Mesangial cell (primary cell): ENCODE measurements around the gene CRYBA2. TPM values are rescaled to one million over a fixed set of nuclear protein-coding genes. Genes with fewer than 3 reads are reported as not detected.

Experiments used
- total RNA-seq: library from RNA; depleted of rRNA; stranded (reverse); fragments of >200 nt; gene quantifications from 2 replicates; pipeline ENCODE4 v1.2.3, GENCODE V29; 2015

CRYBA2 gene, protein sequence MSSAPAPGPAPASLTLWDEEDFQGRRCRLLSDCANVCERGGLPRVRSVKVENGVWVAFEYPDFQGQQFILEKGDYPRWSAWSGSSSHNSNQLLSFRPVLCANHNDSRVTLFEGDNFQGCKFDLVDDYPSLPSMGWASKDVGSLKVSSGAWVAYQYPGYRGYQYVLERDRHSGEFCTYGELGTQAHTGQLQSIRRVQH
- total RNA-seq, result not detected in 2 replicates

DNA sequence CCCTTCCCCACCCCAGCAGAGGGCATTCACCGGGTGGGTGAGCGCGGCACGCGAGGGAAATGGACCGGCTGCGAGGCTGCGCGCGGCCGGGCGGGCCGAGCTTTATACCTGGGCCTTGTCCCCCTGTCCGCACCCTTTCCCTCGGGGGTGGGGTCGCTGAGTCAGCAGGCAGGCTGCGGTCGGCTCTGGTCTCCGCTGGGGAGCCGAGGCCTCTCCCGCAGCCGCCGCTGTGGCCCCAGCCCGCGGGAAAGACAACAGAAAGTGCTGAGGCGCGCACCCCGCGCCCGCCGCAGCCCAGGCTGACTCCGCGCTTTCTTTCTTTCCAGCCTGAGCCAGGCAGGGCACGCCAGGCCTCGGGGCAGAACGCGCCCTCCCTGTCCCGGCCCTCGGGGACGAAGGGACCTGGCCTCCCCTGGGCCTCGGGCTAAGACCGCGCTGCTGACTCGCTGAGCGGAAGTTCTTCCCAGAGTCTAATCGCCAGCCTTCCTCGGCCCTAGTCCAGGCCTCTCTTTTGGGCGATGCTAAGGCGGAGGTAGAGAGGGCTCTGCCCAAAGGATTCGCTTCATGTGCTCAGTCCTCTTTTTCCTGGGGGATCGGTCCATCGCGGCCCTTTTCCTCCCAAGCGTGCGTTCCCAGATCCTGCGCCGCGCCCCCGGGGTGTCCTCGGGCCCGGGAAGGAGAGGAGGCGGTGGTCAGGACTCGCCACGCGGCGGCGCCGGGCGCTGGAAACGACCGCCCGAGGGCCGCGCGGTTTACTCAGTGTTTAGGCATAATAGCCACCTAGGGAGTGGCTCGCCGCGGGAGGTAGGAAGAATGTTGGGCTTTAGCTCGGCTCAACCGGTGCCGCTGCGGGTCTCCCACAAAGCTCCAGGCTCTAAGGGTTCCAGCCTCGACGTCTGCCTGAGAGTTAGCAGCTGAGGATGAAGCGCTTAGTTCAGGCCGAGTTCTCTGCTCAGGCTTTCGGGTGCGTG lies at the start of gene CRYBA2:
TSS of gene CRYBA2 (minus strand) at position 78 of the 971 bp plus-strand sequence. CDS start 246 bp downstream, outside the sequence.

DNA sequence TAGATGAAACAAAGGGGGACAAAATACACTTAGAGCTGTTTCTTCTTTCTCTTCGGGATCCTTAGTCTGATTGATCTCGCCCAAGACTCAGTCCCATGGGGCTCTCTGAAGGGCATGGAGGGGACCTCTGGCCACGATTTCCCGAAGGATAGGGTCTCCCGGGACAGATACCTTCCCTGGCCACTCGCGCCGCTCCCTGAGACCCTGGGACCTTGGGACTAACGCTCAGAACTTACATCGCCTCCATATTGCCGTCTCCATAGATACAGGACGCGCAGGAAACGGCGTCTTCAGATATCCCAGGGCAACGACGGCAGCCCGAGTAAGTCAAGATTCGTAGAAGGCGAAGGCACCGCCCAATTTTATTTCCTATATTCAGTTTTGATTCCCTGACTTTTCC lies 48.0 kb upstream of the CRYBA2 start, which contains the start of gene CFAP65:
TSS of gene CFAP65 (minus strand) at position 265 of the 400 bp plus-strand sequence. CDS start 2,468 bp downstream, outside the sequence.

DNA sequence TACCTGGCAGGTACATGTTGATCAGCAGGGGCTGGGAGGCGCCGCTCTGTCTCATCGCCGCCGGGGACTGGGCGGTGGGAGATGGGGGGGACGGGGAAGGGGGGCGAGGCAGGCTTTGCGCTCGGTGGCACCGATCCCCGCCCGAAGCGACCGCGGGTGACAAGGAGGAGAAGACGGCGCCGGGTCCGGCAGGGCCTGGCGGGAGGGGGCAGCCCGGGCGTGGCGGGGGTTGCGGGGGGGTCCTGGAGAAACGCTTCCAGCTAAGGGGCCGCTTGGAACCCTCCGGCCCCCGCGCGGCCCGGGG lies 8.2 kb downstream of the CRYBA2 start, which contains the start of gene FEV:
TSS of gene FEV (minus strand) at position 164 of the 304 bp plus-strand sequence. CDS start at position 55, 109 bp downstream.

DNA sequence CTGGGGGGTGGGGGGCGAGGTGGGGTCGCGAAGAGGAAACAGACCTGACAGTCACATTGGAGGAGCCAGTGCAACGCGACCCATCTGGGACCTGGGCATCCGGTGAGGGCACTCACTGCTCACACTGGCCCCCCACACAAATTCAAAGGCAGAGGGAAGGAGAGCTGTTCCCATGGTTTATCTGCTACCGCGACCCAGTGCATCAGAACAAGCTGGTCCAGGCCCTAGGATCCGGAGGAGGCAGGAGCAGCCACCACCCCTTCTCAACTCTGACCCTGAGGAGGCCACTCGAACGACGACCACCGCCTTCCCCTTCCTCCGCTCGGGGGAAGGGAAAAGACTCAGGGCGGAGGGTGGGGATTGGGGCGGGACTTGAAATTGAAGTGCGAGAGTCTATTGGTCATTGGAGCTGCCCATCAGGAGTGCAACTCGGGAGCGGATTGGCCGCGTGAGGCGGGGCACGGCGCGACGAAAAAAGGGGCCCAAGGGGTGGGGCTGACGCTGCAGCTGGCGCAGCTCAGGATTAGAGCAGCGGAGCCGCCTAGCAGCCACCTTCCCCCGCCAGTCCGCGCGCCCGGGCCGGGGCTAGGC lies 34.0 kb downstream of the CRYBA2 start, which contains the start of gene CDK5R2:
TSS of gene CDK5R2 (plus strand) at position 526 of the 591 bp plus-strand sequence. CDS start 155 bp downstream, outside the sequence.

Other genes with a start within 250 kb of the CRYBA2 start
- gene CYP27A1, start 211.3 kb downstream of the CRYBA2 start, total RNA-seq, result 11.9 and 26.1 TPM in 2 replicates
- not detected in 2 replicates for gene PRKAG3, start 161.6 kb downstream of the CRYBA2 start, total RNA-seq
- not detected in 2 replicates for gene WNT6, start 133.6 kb downstream of the CRYBA2 start, total RNA-seq
- gene WNT10A, start 112.6 kb downstream of the CRYBA2 start, total RNA-seq, result 1.1 and 10.5 TPM in 2 replicates
- gene CDK5R2, start 33.8 kb downstream of the CRYBA2 start, total RNA-seq, result not detected in 2 replicates
- gene FEV, start 8.2 kb downstream of the CRYBA2 start, total RNA-seq, result not detected in 2 replicates
- 0.13 TPM in 1 of 2 replicates, not detected in the other for gene CFAP65, start 48.1 kb upstream of the CRYBA2 start, total RNA-seq
- gene IHH, start 67.5 kb upstream of the CRYBA2 start, total RNA-seq, result not detected in 2 replicates
- gene NHEJ1, start 167.4 kb upstream of the CRYBA2 start, total RNA-seq, result 12.9 and 20.2 TPM in 2 replicates
- gene SLC23A3, start 176.6 kb upstream of the CRYBA2 start, total RNA-seq, result under 0.01 and 0.25 TPM in 2 replicates
- gene CNPPD1, start 183.5 kb upstream of the CRYBA2 start, total RNA-seq, result 25.1 and 31.6 TPM in 2 replicates
- 40.6 and 51.7 TPM in 2 replicates for gene RETREG2, start 184.9 kb upstream of the CRYBA2 start, total RNA-seq
- 25.3 and 25.9 TPM in 2 replicates for gene ZFAND2B, start 213.4 kb upstream of the CRYBA2 start, total RNA-seq
- gene ABCB6, start 225.5 kb upstream of the CRYBA2 start, total RNA-seq, result 7.6 and 12.7 TPM in 2 replicates
- 53.1 and 68.1 TPM in 2 replicates for gene ATG9A, start 236.2 kb upstream of the CRYBA2 start, total RNA-seq
- gene ANKZF1, start 236.4 kb upstream of the CRYBA2 start, total RNA-seq, result 22.0 and 25.9 TPM in 2 replicates